Body of pancreas (tissue), 4 donors: ENCODE data around the gene FURIN. TPM values are rescaled to one million over a fixed set of nuclear protein-coding genes. Genes with fewer than 3 reads are reported as not detected.

Experiments used
- ATAC-seq: fragments of 150-250 bp; one replicate; pipeline ENCODE4 v1.9.1; 2016
- DNase-seq, 4 donors: peaks; one replicate each; pipeline ENCODE4 v3.0.0-alpha.2; 2019
- H3K27ac ChIP-seq, 4 donors: fragments of 200-600 bp; sonication (generic); 1 replicate in 3 of 4; 2 replicates in 1 of 4; pipeline versions ENCODE4 v1.5.1 to v1.6.1; 2016 to 2019; ENCODE audit warnings: mild to moderate bottlenecking in 1 of 4, mixed read lengths in 1 of 4, moderate library complexity in 1 of 4
- H3K27me3 ChIP-seq, 2 donors: fragments of 200-600 bp; sonication (generic); one replicate each; pipeline ENCODE4 v1.6.0; 2016; ENCODE audit warnings: mild to moderate bottlenecking in 1 of 2
- H3K36me3 ChIP-seq, 2 donors: fragments of 200-600 bp; sonication (generic); replicated peaks in 1 of 2; 2 replicates each; pipeline ENCODE4 v1.5.1; 2016; ENCODE audit warnings: low read depth in 2 of 2; ENCODE audit not compliant: insufficient read depth in 1 of 2
- H3K4me1 ChIP-seq: fragments of 200-600 bp; sonication (generic); one replicate; pipeline ENCODE4 v1.6.0; 2016
- H3K4me3 ChIP-seq, 2 donors: fragments of 200-600 bp; sonication (generic); 1 replicate in 1 of 2; 2 replicates in 1 of 2; pipeline ENCODE4 v1.5.1; 2016 to 2019
- H3K9me3 ChIP-seq, 3 donors: fragments of 200-600 bp; sonication (generic); 1 replicate in 2 of 3; 2 replicates in 1 of 3; pipeline ENCODE4 v1.5.1; 2016
- CTCF ChIP-seq, 7 experiments: fragments of 450-650 bp in 4 of 7; fragments of 200-600 bp in 3 of 7; sonication (generic) in 3 of 7; IDR thresholded peaks; one replicate each; pipeline ENCODE4 v1.5.1; 2016 to 2019; ENCODE audit warnings: antibody characterized with exemption in 7 of 7
- POLR2A ChIP-seq, 3 donors: fragments of 450-650 bp; IDR thresholded peaks; one replicate each; pipeline ENCODE4 v1.6.1; 2016; ENCODE audit warnings: antibody characterized with exemption in 3 of 3, mild to moderate bottlenecking in 2 of 3
- WGBS, 2 donors: methylation state at CpG; one replicate each; pipeline ENCODE4 v1.1.5; 2017; 5-methylcytosine and 5-hydroxymethylcytosine counted together
- intact Hi-C: fragments of 100-400 bp; cut with DNase I; formaldehyde crosslinking; loops from one replicate; pipeline ENCODE4 v1.15.1; 2023
- total RNA-seq, 2 donors: library from RNA; depleted of rRNA; stranded (reverse); fragments of >200 nt; gene quantifications; one replicate each; pipeline ENCODE4 v1.1.0, GENCODE V29; 2016

The FURIN gene
- total RNA-seq, 2 donors from 2014 or later, result 88.0 to 112 TPM

GRCh38 chr15:90915808-90916440, 47.5 kb downstream of the FURIN start:
- Histone ChIP-seq H3K27ac (peak overlapping the region in 1 of 4 donors; percentile 6), H3K4me3 (no peak overlapping the region), H3K4me1 (no peaks in the 10 kb centered on the region), H3K9me3 (no peaks in the 10 kb centered on the region), H3K36me3 (peaks cover 39 to 76% of the 10 kb centered on the region in 2 donors), H3K27me3 (no peaks in the 10 kb centered on the region)
- TF ChIP-seq CTCF (IDR thresholded peaks at IDR 0.05), result no peak
- TF ChIP-seq POLR2A (IDR thresholded peaks at IDR 0.05), result no peak
- WGBS, 2 donors, result 69 to 89% methylated on average over 12 to 25 of the region's 25 CpGs
- DNase-seq (peak in 2 of 4 donors; percentile 68 to 78), ATAC-seq (no peak)
- intact Hi-C loops, result no loop called here

GRCh38 chr15:90916461-90916860, 48.1 kb downstream of the FURIN start:
- no peaks in the 10 kb centered on the region for H3K27me3 ChIP-seq
- intact Hi-C loops, result no loop called here
- H3K36me3 ChIP-seq, result peaks cover 33 to 74% of the 10 kb centered on the region in 2 donors
- no peak for DNase-seq
- 82 to 89% methylated on average over 11 of the region's 11 CpGs for WGBS, 2 donors
- no peak for ATAC-seq
- no peak overlapping the region for H3K27ac ChIP-seq
- no peak overlapping the region for H3K4me3 ChIP-seq
- H3K9me3 ChIP-seq, result no peaks in the 10 kb centered on the region
- TF ChIP-seq POLR2A (IDR thresholded peaks at IDR 0.05) (no peak), CTCF (IDR thresholded peaks at IDR 0.05) (no peak)
- H3K4me1 ChIP-seq, result no peaks in the 10 kb centered on the region

- TF ChIP-seq POLR2A (IDR thresholded peaks at IDR 0.05), result no peak
- no peak for TF ChIP-seq CTCF (IDR thresholded peaks at IDR 0.05)
- no peak overlapping the region for H3K4me3 ChIP-seq
- H3K27ac ChIP-seq, result no peak overlapping the region
- no peak for ATAC-seq
- peaks cover 23 to 62% of the 10 kb centered on the region in 2 donors for H3K36me3 ChIP-seq
- no peaks in the 10 kb centered on the region for H3K27me3 ChIP-seq
- H3K9me3 ChIP-seq, result no peaks in the 10 kb centered on the region
- 90 to 95% methylated on average over 12 of the region's 12 CpGs for WGBS, 2 donors
- no peak for DNase-seq
- H3K4me1 ChIP-seq, result no peaks in the 10 kb centered on the region
- intact Hi-C loops, result no loop called here
Observed at GRCh38 chr15:90917569-90917968, 49.2 kb downstream of the FURIN start.

- no peaks in the 10 kb centered on the region for H3K4me1 ChIP-seq
- H3K27ac ChIP-seq, result no peak overlapping the region
- no peaks in the 10 kb centered on the region for H3K9me3 ChIP-seq
- H3K36me3 ChIP-seq, result peaks cover 18 to 56% of the 10 kb centered on the region in 2 donors
- no peak overlapping the region for H3K4me3 ChIP-seq
- TF ChIP-seq POLR2A (IDR thresholded peaks at IDR 0.05), result no peak
- ATAC-seq (no peak), DNase-seq (no peak)
- H3K27me3 ChIP-seq, result no peaks in the 10 kb centered on the region
- WGBS, 2 donors, result 91 to 94% methylated on average over 23 of the region's 23 CpGs
- intact Hi-C loops, result no loop called here
Observed at GRCh38 chr15:90918034-90918788, 49.8 kb downstream of the FURIN start.

GRCh38 chr15:90918835-90919234, 50.4 kb downstream of the FURIN start:
- Histone ChIP-seq H3K4me1 (no peaks in the 10 kb centered on the region), H3K27me3 (no peaks in the 10 kb centered on the region), H3K27ac (no peak overlapping the region), H3K9me3 (no peaks in the 10 kb centered on the region), H3K36me3 (peaks cover 18 to 50% of the 10 kb centered on the region in 2 donors), H3K4me3 (no peak overlapping the region)
- WGBS, 2 donors, result 77 to 89% methylated on average over 6 of the region's 6 CpGs
- intact Hi-C loops, result no loop called here
- DNase-seq (no peak), ATAC-seq (no peak)
- TF ChIP-seq CTCF (IDR thresholded peaks at IDR 0.05) (no peak), POLR2A (IDR thresholded peaks at IDR 0.05) (no peak)
